HepG2 (cell line): ENCODE measurements around the gene WBP1. TPM values are rescaled to one million over a fixed set of nuclear protein-coding genes. Genes with fewer than 3 reads are reported as not detected.

Experiments
- GZF1 ChIP-seq: sonication (generic); formaldehyde crosslinking; IDR thresholded peaks from 2 replicates; pipeline ENCODE4 v1.5.1; 2020; ENCODE audit warnings: mild to moderate bottlenecking, missing genetic modification reagents
- HOXA3 ChIP-seq: sonication (generic); formaldehyde crosslinking; IDR thresholded peaks from 2 replicates; pipeline ENCODE4 v1.5.0; 2020; ENCODE audit warnings: missing genetic modification reagents
- JUND ChIP-seq: sonication (generic); formaldehyde crosslinking; IDR thresholded peaks from 2 replicates; pipeline ENCODE4 v1.8.0; 2022; ENCODE audit warnings: mild to moderate bottlenecking, missing genetic modification reagents
- KDM5A ChIP-seq: fragments of 200-600 bp; sonication (generic); IDR thresholded peaks from 2 replicates; pipeline ENCODE4 v1.7.0; 2018; ENCODE audit warnings: antibody characterized with exemption, mild to moderate bottlenecking, low read length, borderline replicate concordance
- MIER3 ChIP-seq: IDR thresholded peaks from 2 replicates; pipeline ENCODE4 v1.6.1; 2016; ENCODE audit warnings: missing compliant biosample characterization, borderline replicate concordance
- MTA3 ChIP-seq: sonication (generic); formaldehyde crosslinking; IDR thresholded peaks from 2 replicates; pipeline ENCODE4 v1.4.0; 2020; ENCODE audit warnings: missing genetic modification reagents
- NCOA1 ChIP-seq: sonication (generic); formaldehyde crosslinking; IDR thresholded peaks from 2 replicates; pipeline ENCODE4 v1.9.0; 2021; ENCODE audit warnings: missing genetic modification reagents
- SIN3B ChIP-seq: fragments of 150-350 bp; IDR thresholded peaks from 2 replicates; pipeline ENCODE4 v1.6.1; 2014; ENCODE audit warnings: low read length
- ZNF232 ChIP-seq: sonication (generic); formaldehyde crosslinking; IDR thresholded peaks from 2 replicates; pipeline ENCODE4 v1.4.0; 2020; ENCODE audit warnings: missing genetic modification reagents, borderline replicate concordance
- ZNF329 ChIP-seq: sonication (generic); formaldehyde crosslinking; IDR thresholded peaks from 2 replicates; pipeline ENCODE4 v1.9.0; 2021; ENCODE audit warnings: low read depth, mild to moderate bottlenecking, missing genetic modification reagents
- ZNF451 ChIP-seq: sonication (generic); formaldehyde crosslinking; IDR thresholded peaks from 2 replicates; pipeline ENCODE4 v1.5.0; 2020; ENCODE audit warnings: mild to moderate bottlenecking, missing genetic modification reagents
- ZNF468 ChIP-seq: sonication (generic); formaldehyde crosslinking; IDR thresholded peaks from 2 replicates; pipeline ENCODE4 v1.8.0; 2022; ENCODE audit warnings: mild to moderate bottlenecking, moderate library complexity, missing genetic modification reagents
- ZNF501 ChIP-seq: sonication (generic); formaldehyde crosslinking; IDR thresholded peaks from 2 replicates; pipeline ENCODE4 v1.5.1; 2020; ENCODE audit warnings: mild to moderate bottlenecking, moderate library complexity, missing genetic modification reagents
- ZNF530 ChIP-seq: sonication (generic); formaldehyde crosslinking; IDR thresholded peaks from 2 replicates; pipeline ENCODE4 v1.5.0; 2020; ENCODE audit warnings: low read depth, mild to moderate bottlenecking, missing genetic modification reagents
- ZNF572 ChIP-seq: sonication (generic); formaldehyde crosslinking; IDR thresholded peaks from 2 replicates; pipeline ENCODE4 v1.5.1; 2020; ENCODE audit warnings: mild to moderate bottlenecking, missing genetic modification reagents
- ZNF609 ChIP-seq: sonication (generic); formaldehyde crosslinking; IDR thresholded peaks from 2 replicates; pipeline ENCODE4 v1.4.0; 2020; ENCODE audit warnings: mild to moderate bottlenecking, missing genetic modification reagents, borderline replicate concordance
- ZNF720 ChIP-seq: sonication (generic); formaldehyde crosslinking; IDR thresholded peaks from 2 replicates; pipeline ENCODE4 v1.4.0; 2020; ENCODE audit warnings: missing genetic modification reagents
- ZNF850 ChIP-seq: sonication (generic); formaldehyde crosslinking; conservative IDR thresholded peaks from 2 replicates; pipeline ENCODE4 v1.9.0; 2021; ENCODE audit warnings: mild to moderate bottlenecking, missing genetic modification reagents
- polyA plus RNA-seq, 8 experiments: library from polyadenylated mRNA; depleted of rRNA in 3 of 8; stranded (reverse) in 7 of 8; unstranded in 1 of 8; fragments of >200 nt; fragmentation: Illumina TruSeq in 4 of 8; extraction: Trizol in 4 of 8; gene quantifications; 2 replicates each; pipeline versions ENCODE4 v1.2.1 to v1.2.3, GENCODE V29; 2011 to 2016; ENCODE audit warnings: low read depth in 4 of 8, missing spikeins in 1 of 8, mixed read lengths in 1 of 8; ENCODE audit not compliant: insufficient read depth in 1 of 8
- total RNA-seq, 5 experiments: library from RNA; depleted of rRNA; stranded (reverse); fragments of >200 nt; fragmentation: Illumina TruSeq; extraction: Trizol; gene quantifications; 2 replicates each; pipeline ENCODE4 v1.2.3, GENCODE V29; 2016; ENCODE audit warnings: low read depth in 1 of 5
- TF ChIP-seq, protein P1 (sequence below): IDR thresholded peaks from 2 replicates; pipeline ENCODE4 v1.6.1; 2016; ENCODE audit warnings: low read depth
- TF ChIP-seq, protein P2 (sequence below): conservative IDR thresholded peaks from 2 replicates; pipeline ENCODE4 v1.6.1; 2018; ENCODE audit warnings: missing genetic modification reagents
- TF ChIP-seq, protein P3 (sequence below): IDR thresholded peaks from 2 replicates; pipeline ENCODE4 v1.6.1; 2012; ENCODE audit warnings: inconsistent platforms

The WBP1 gene
- total and polyA plus RNA-seq, 2 of the 13 experiments (the other 11 are each of a cell fraction or from before 2014, with no cell fraction given), result 38.8 to 85.7 TPM

DNA sequence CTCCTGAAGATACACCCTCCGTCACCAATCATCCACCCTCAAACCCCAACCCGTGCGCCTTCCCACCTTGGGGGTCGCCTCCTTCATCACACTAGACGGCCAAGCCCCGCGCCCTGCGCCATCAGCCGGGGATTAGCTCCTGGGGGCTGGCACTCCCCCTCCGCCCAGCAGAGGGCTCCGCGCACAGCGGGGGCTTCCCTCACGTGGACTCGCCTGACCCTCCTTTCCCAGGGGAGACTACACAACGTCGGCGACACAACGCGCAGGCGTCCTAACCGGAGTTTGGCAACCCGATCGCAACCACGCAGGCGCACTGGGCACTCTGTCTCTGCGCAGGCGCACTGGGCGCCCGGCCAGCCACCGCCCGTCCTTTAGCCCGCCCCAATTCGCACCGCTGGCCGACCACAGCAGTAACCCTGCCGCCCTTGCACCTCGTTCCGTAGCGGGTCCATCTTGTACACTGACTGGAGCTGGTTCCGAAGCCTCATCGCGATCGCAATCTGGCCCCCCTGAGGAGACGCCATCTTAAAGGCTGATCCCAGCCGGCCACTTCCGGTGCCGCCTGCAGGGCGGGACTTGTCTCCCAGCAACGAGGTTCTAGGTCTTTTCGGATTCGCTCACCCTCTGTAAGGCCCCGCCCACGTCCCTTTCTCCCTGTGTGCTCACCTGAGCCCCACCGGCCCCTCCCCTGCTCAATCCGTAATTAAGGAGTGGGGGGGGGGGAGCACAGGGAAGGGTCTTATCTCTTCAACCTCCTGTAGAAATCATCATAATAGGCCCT lies 49.1 kb downstream of the WBP1 start, which contains the start of gene PCGF1 (continued):
- TF ChIP-seq ZNF850 (CRISPR knock-in tag), result 0 out of 2 replicates have a peak, but pooled peaks have one; percentile 33
- peak; percentile 60 for TF ChIP-seq SIN3B
- TF ChIP-seq, protein P1, sequence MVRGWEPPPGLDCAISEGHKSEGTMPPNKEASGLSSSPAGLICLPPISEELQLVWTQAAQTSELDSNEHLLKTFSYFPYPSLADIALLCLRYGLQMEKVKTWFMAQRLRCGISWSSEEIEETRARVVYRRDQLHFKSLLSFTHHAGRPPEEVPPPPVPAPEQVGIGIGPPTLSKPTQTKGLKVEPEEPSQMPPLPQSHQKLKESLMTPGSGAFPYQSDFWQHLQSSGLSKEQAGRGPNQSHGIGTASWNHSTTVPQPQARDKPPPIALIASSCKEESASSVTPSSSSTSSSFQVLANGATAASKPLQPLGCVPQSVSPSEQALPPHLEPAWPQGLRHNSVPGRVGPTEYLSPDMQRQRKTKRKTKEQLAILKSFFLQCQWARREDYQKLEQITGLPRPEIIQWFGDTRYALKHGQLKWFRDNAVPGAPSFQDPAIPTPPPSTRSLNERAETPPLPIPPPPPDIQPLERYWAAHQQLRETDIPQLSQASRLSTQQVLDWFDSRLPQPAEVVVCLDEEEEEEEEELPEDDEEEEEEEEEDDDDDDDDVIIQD (CRISPR knock-in tag), result peak; percentile 69; the same call in 1 of the 2 replicates
- TF ChIP-seq ZNF451, result peak; percentile 98
- TF ChIP-seq, protein P2, sequence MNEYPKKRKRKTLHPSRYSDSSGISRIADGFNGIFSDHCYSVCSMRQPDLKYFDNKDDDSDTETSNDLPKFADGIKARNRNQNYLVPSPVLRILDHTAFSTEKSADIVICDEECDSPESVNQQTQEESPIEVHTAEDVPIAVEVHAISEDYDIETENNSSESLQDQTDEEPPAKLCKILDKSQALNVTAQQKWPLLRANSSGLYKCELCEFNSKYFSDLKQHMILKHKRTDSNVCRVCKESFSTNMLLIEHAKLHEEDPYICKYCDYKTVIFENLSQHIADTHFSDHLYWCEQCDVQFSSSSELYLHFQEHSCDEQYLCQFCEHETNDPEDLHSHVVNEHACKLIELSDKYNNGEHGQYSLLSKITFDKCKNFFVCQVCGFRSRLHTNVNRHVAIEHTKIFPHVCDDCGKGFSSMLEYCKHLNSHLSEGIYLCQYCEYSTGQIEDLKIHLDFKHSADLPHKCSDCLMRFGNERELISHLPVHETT, result no peak; the same call in 1 of the 2 replicates
- TF ChIP-seq ZNF530, result no peak
- TF ChIP-seq ZNF609 (CRISPR knock-in tag), result no peak; the same call in 1 of the 2 replicates
- peak; percentile 84; the same call in 1 of the 2 replicates for TF ChIP-seq GZF1 (CRISPR knock-in tag)
- TF ChIP-seq ZNF468 (CRISPR knock-in tag), result no peak
- TF ChIP-seq, protein P3, sequence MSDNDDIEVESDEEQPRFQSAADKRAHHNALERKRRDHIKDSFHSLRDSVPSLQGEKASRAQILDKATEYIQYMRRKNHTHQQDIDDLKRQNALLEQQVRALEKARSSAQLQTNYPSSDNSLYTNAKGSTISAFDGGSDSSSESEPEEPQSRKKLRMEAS, result no peak
- no peak; the same call in 1 of the 2 replicates for TF ChIP-seq NCOA1 (CRISPR knock-in tag)
- TF ChIP-seq ZNF329 (CRISPR knock-in tag), result peak; percentile 46; the same call in 1 of the 2 replicates
- no peak for TF ChIP-seq ZNF720 (CRISPR knock-in tag)
- TF ChIP-seq ZNF232 (CRISPR knock-in tag), result peak; percentile 82; the same call in 1 of the 2 replicates
- peak; percentile 93; the same call in 1 of the 2 replicates for TF ChIP-seq MIER3 (CRISPR knock-in tag)
- peak; percentile 88; the same call in 1 of the 2 replicates for TF ChIP-seq KDM5A
- TF ChIP-seq HOXA3 (CRISPR knock-in tag), result peak; percentile 96
- TF ChIP-seq MTA3 (CRISPR knock-in tag), result no peak
- peak; percentile 97; the same call in 1 of the 2 replicates for TF ChIP-seq ZNF572 (CRISPR knock-in tag)
- peak; percentile 9 for TF ChIP-seq JUND
- peak; percentile 90 for TF ChIP-seq ZNF501
